Liver (tissue), 9 donors: Measurements from ENCODE around the gene PPM1D. TPM values are rescaled to one million over a fixed set of nuclear protein-coding genes. Genes with fewer than 3 reads are reported as not detected.
A peak's percentile ranks its signal among the peaks of the same experiment; 100 is the strongest.

Experiments used
- DNase-seq: peaks from one replicate; pipeline ENCODE4 v3.0.0-alpha.2; 2017; ENCODE audit warnings: low spot score
- H3K27ac ChIP-seq, 2 donors: one replicate each; pipeline ENCODE4 v1.7.0; 2013; ENCODE audit warnings: inconsistent platforms in 2 of 2, low read length in 2 of 2, control low read depth in 1 of 2, low read depth in 1 of 2, mild to moderate bottlenecking in 1 of 2
- H3K27me3 ChIP-seq, 4 donors: one replicate each; pipeline versions ENCODE4 v1.6.1 to v1.7.0; 2013; ENCODE audit warnings: low read length in 3 of 4, inconsistent platforms in 1 of 4, mild to moderate bottlenecking in 1 of 4, moderate library complexity in 1 of 4; ENCODE audit not compliant: control insufficient read depth in 4 of 4, insufficient read depth in 4 of 4
- H3K36me3 ChIP-seq, 4 donors: one replicate each; pipeline versions ENCODE4 v1.6.1 to v1.7.0; 2013; ENCODE audit warnings: low read length in 3 of 4, mild to moderate bottlenecking in 3 of 4, low read depth in 1 of 4, moderate library complexity in 1 of 4; ENCODE audit not compliant: control insufficient read depth in 4 of 4, insufficient read depth in 3 of 4
- H3K4me1 ChIP-seq, 4 donors: one replicate each; pipeline versions ENCODE4 v1.6.1 to v1.7.0; 2013; ENCODE audit warnings: low read length in 3 of 4, mild to moderate bottlenecking in 3 of 4, moderate library complexity in 1 of 4; ENCODE audit not compliant: control insufficient read depth in 4 of 4, insufficient read depth in 4 of 4
- H3K4me3 ChIP-seq, 3 donors: one replicate each; pipeline versions ENCODE4 v1.6.1 to v1.7.0; 2013; ENCODE audit warnings: low read length in 3 of 3, control low read depth in 1 of 3, low read depth in 1 of 3, mild to moderate bottlenecking in 1 of 3
- H3K9ac ChIP-seq, 2 donors: one replicate each; pipeline ENCODE4 v1.7.0; 2013; ENCODE audit warnings: low read length in 2 of 2, mild to moderate bottlenecking in 2 of 2, moderate library complexity in 2 of 2, control low read depth in 1 of 2, low read depth in 1 of 2
- H3K9me3 ChIP-seq, 4 donors: one replicate each; pipeline versions ENCODE4 v1.6.1 to v1.7.0; 2013; ENCODE audit warnings: low read length in 3 of 4; ENCODE audit not compliant: control insufficient read depth in 4 of 4
- ATF3 ChIP-seq: IDR thresholded peaks from 2 replicates; pipeline ENCODE4 v1.6.1; 2016; ENCODE audit warnings: antibody characterized with exemption
- CTCF ChIP-seq: fragments of 150-350 bp; IDR thresholded peaks from 2 replicates; pipeline ENCODE4 v1.5.1; 2017; ENCODE audit warnings: improper control_type of control experiment, low read depth, low read length; ENCODE audit not compliant: missing input control
- EGR1 ChIP-seq, 2 donors: IDR thresholded peaks; 2 replicates each; pipeline ENCODE4 v1.6.1; 2016 to 2018; ENCODE audit warnings: antibody characterized with exemption in 2 of 2, low read depth in 2 of 2
- FOXA1 ChIP-seq: IDR thresholded peaks from 2 replicates; pipeline ENCODE4 v1.6.1; 2016; ENCODE audit warnings: antibody characterized with exemption
- FOXA2 ChIP-seq: IDR thresholded peaks from 2 replicates; pipeline ENCODE4 v1.6.1; 2016; ENCODE audit warnings: antibody characterized with exemption
- HNF4A ChIP-seq, 2 donors: conservative IDR thresholded peaks; 2 replicates each; pipeline ENCODE4 v1.6.1; 2016; ENCODE audit warnings: antibody characterized with exemption in 2 of 2, mild to moderate bottlenecking in 2 of 2
- HNF4G ChIP-seq: IDR thresholded peaks from 2 replicates; pipeline ENCODE4 v1.6.1; 2016; ENCODE audit warnings: antibody characterized with exemption
- JUND ChIP-seq, 2 donors: IDR thresholded peaks; 2 replicates each; pipeline ENCODE4 v1.6.1; 2016; ENCODE audit warnings: antibody characterized with exemption in 2 of 2
- MAX ChIP-seq: IDR thresholded peaks from 2 replicates; pipeline ENCODE4 v1.6.1; 2016; ENCODE audit warnings: antibody characterized with exemption
- NR2F2 ChIP-seq: IDR thresholded peaks from 2 replicates; pipeline ENCODE4 v1.6.1; 2016; ENCODE audit warnings: antibody characterized with exemption
- RAD21 ChIP-seq, 2 donors: IDR thresholded peaks; 2 replicates each; pipeline ENCODE4 v1.6.1; 2016; ENCODE audit warnings: antibody characterized with exemption in 2 of 2, mild to moderate bottlenecking in 2 of 2
- RXRA ChIP-seq, 2 donors: IDR thresholded peaks; 2 replicates each; pipeline ENCODE4 v1.6.1; 2017 to 2018; ENCODE audit warnings: antibody characterized with exemption in 2 of 2, mild to moderate bottlenecking in 1 of 2
- SP1 ChIP-seq: IDR thresholded peaks from 2 replicates; pipeline ENCODE4 v1.6.1; 2018; ENCODE audit warnings: antibody characterized with exemption, mild to moderate bottlenecking
- TAF1 ChIP-seq: conservative IDR thresholded peaks from 2 replicates; pipeline ENCODE4 v1.6.1; 2016; ENCODE audit warnings: antibody characterized with exemption, mild to moderate bottlenecking
- YY1 ChIP-seq: IDR thresholded peaks from 2 replicates; pipeline ENCODE4 v1.6.1; 2016; ENCODE audit warnings: antibody characterized with exemption, mild to moderate bottlenecking
- WGBS: extraction: QIAGEN DNeasy Blood & Tissue Kit; methylation state at CpG from one replicate; pipeline ENCODE4 v1.1.7; 2013; 5-methylcytosine and 5-hydroxymethylcytosine counted together
- polyA plus RNA-seq, 2 donors: library from polyadenylated mRNA; stranded (reverse) in 1 of 2; unstranded in 1 of 2; fragments of 200-250 nt in 1 of 2; fragments of >200 nt in 1 of 2; fragmentation: Nextera tagmentation in 1 of 2; extraction: Ambion mirVana in 1 of 2; gene quantifications; one replicate each; pipeline versions ENCODE4 v1.2.1 to v1.2.3, GENCODE V29; 2013 to 2015
- total RNA-seq, 2 donors: library from RNA; depleted of rRNA; stranded (reverse); fragments of >200 nt; gene quantifications; one replicate each; pipeline ENCODE4 v1.2.3, GENCODE V29; 2014
- TF ChIP-seq, protein P1 (sequence below): IDR thresholded peaks from 2 replicates; pipeline ENCODE4 v1.6.1; 2016; ENCODE audit warnings: antibody characterized with exemption, mild to moderate bottlenecking
- TF ChIP-seq, protein P2 (sequence below): IDR thresholded peaks from 2 replicates; pipeline ENCODE4 v1.6.1; 2016; ENCODE audit warnings: antibody characterized with exemption
- donor health status: healthy.
- donor health status: healthy.
- donor health status: healthy.
- donor health status: healthy.
- donor health status: healthy.

The PPM1D gene
- total and polyA plus RNA-seq, 4 donors = 2.0 to 8.7 (median 5.0) TPM

GRCh38 chr17:60675997-60676396, 76.0 kb downstream of the PPM1D start:
- TF ChIP-seq FOXA2 = no peak
- TF ChIP-seq HNF4A (conservative IDR thresholded peaks at IDR 0.05) = no peak
- no peak for TF ChIP-seq JUND (IDR thresholded peaks at IDR 0.05)
- no peak for TF ChIP-seq NR2F2
- TF ChIP-seq, protein P1, sequence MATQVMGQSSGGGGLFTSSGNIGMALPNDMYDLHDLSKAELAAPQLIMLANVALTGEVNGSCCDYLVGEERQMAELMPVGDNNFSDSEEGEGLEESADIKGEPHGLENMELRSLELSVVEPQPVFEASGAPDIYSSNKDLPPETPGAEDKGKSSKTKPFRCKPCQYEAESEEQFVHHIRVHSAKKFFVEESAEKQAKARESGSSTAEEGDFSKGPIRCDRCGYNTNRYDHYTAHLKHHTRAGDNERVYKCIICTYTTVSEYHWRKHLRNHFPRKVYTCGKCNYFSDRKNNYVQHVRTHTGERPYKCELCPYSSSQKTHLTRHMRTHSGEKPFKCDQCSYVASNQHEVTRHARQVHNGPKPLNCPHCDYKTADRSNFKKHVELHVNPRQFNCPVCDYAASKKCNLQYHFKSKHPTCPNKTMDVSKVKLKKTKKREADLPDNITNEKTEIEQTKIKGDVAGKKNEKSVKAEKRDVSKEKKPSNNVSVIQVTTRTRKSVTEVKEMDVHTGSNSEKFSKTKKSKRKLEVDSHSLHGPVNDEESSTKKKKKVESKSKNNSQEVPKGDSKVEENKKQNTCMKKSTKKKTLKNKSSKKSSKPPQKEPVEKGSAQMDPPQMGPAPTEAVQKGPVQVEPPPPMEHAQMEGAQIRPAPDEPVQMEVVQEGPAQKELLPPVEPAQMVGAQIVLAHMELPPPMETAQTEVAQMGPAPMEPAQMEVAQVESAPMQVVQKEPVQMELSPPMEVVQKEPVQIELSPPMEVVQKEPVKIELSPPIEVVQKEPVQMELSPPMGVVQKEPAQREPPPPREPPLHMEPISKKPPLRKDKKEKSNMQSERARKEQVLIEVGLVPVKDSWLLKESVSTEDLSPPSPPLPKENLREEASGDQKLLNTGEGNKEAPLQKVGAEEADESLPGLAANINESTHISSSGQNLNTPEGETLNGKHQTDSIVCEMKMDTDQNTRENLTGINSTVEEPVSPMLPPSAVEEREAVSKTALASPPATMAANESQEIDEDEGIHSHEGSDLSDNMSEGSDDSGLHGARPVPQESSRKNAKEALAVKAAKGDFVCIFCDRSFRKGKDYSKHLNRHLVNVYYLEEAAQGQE = no peak
- TF ChIP-seq, protein P2, sequence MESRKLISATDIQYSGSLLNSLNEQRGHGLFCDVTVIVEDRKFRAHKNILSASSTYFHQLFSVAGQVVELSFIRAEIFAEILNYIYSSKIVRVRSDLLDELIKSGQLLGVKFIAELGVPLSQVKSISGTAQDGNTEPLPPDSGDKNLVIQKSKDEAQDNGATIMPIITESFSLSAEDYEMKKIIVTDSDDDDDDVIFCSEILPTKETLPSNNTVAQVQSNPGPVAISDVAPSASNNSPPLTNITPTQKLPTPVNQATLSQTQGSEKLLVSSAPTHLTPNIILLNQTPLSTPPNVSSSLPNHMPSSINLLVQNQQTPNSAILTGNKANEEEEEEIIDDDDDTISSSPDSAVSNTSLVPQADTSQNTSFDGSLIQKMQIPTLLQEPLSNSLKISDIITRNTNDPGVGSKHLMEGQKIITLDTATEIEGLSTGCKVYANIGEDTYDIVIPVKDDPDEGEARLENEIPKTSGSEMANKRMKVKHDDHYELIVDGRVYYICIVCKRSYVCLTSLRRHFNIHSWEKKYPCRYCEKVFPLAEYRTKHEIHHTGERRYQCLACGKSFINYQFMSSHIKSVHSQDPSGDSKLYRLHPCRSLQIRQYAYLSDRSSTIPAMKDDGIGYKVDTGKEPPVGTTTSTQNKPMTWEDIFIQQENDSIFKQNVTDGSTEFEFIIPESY = no peak
- no peak for TF ChIP-seq ATF3
- TF ChIP-seq CTCF = no peak
- no peak for TF ChIP-seq EGR1 (IDR thresholded peaks at IDR 0.05; ENCODE audit: low read depth in 2 of 2)
- TF ChIP-seq RAD21 (IDR thresholded peaks at IDR 0.05) = no peak
- TF ChIP-seq YY1 = no peak
- TF ChIP-seq TAF1 = no peak
- TF ChIP-seq HNF4G = no peak
- TF ChIP-seq SP1 = no peak
- Histone ChIP-seq H3K9me3 (no peaks in the 10 kb centered on the region), H3K9ac (no peak overlapping the region), H3K4me3 (no peak overlapping the region), H3K27ac (no peak overlapping the region), H3K4me1 (peaks cover 0 to 15% (median 7%) of the 10 kb centered on the region in 4 donors), H3K36me3 (peaks cover 0 to 2% (median 0%) of the 10 kb centered on the region in 4 donors), H3K27me3 (no peaks in the 10 kb centered on the region)
- WGBS = 97% methylated on average over 6 of the region's 6 CpGs
- no peak for DNase-seq

- TF ChIP-seq FOXA2 (no peak), RXRA (IDR thresholded peaks at IDR 0.05) (no peak), CTCF (no peak), MAX (no peak), FOXA1 (no peak), YY1 (no peak), SP1 (no peak), TAF1 (peak; percentile 25)
- TF ChIP-seq, protein P1 = peak; percentile 11
- peak; percentile 34 for DNase-seq
- 30% methylated on average over 17 of the region's 17 CpGs for WGBS
- H3K9me3 ChIP-seq = no peaks in the 10 kb centered on the region
- H3K36me3 ChIP-seq = peaks cover 0 to 2% (median 0%) of the 10 kb centered on the region in 4 donors
- peak overlapping the region; percentile 64 to 98 (median 73) for H3K4me3 ChIP-seq
- H3K9ac ChIP-seq = peak overlapping the region; percentile 77 to 90
- H3K27ac ChIP-seq = peak overlapping the region; percentile 62 to 91
- no peaks in the 10 kb centered on the region for H3K27me3 ChIP-seq
- peaks cover 0 to 15% (median 7%) of the 10 kb centered on the region in 4 donors for H3K4me1 ChIP-seq
Observed at GRCh38 chr17:60676758-60677307, 76.8 kb downstream of the PPM1D start.
